Measurements from ENCODE around the gene PADI6. TPM values are rescaled to one million over a fixed set of nuclear protein-coding genes. Genes with fewer than 3 reads are reported as not detected.

Gene PADI6
- total and polyA plus RNA-seq, 2 of the 8 experiments (the other 6 are each of a cell fraction or from before 2014, with no cell fraction given) = not detected

DNA sequence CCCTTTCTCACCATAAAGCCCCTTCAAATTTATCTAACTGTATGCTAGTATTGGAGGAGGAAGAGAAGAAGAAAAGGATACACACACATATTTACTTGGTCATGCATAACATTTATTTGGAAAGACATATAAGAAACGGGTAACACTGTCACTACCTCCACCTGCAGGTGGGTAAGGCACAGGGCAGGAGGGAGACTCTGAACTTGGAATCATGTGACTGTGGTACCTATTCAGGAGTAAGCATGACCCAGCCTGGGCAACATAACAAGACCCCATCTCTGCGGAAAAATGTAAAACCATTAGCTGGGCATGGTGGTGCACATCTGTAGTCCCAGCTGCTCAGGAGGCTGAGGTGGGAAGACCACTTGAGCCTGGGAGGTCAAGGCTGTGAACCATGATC is 1.4 kb upstream of the PADI6 start:
- FAIRE-seq (peak; percentile 89), DNase-seq (ENCODE audit: low read depth in 1 of 2, low spot score in 2 of 2) (no peak)
- Histone ChIP-seq H3K23ac (ENCODE audit: insufficient read length) (no peak overlapping the region), H3K56ac (replicated peaks; ENCODE audit: insufficient read length, low read depth, low read length) (no peak overlapping the region), H4K5ac (ENCODE audit: insufficient read length, low read depth, low read length) (no peak overlapping the region), H3K14ac (ENCODE audit: insufficient read length) (no peak overlapping the region), H4K8ac (ENCODE audit: extremely low read depth, insufficient read depth, low read length) (no peak overlapping the region; the same call in 1 of the 2 replicates), H4K20me1 (replicated peaks in 1 of 2; ENCODE audit: control insufficient read depth in 1 of 2, insufficient read depth in 2 of 2, low read length in 2 of 2) (no peaks in the 10 kb centered on the region), H3K4me1 (replicated peaks in 1 of 4; ENCODE audit: control insufficient read depth in 3 of 4, insufficient read depth in 4 of 4, low read length in 3 of 4) (peaks cover 0 to 2% (median 0%) of the 10 kb centered on the region in 4 experiments; a peak in 1 of 7 replicates), H3K4me2 (ENCODE audit: insufficient read depth in 1 of 2, low read depth in 2 of 2, low read length in 2 of 2) (no peak overlapping the region), H3K79me2 (ENCODE audit: control insufficient read depth in 1 of 2, insufficient read depth in 2 of 2, low read length in 2 of 2) (no peaks in the 10 kb centered on the region), H2BK5ac (ENCODE audit: low read depth, low read length) (no peak overlapping the region), H3K79me1 (ENCODE audit: low read depth, low read length) (no peaks in the 10 kb centered on the region), H4K91ac (replicated peaks; ENCODE audit: insufficient read length, low read length) (no peak overlapping the region), H2BK120ac (replicated peaks; ENCODE audit: low read depth, low read length) (no peak overlapping the region), H2AFZ (ENCODE audit: low read length) (no peak overlapping the region), H3K9me3 (ENCODE audit: insufficient read depth in 2 of 2, low read depth in 1 of 2, low read length in 1 of 2) (no peaks in the 10 kb centered on the region), H3K27me3 (replicated peaks in 1 of 4; ENCODE audit: control insufficient read depth in 3 of 4, extremely low read depth in 1 of 4, insufficient read depth in 3 of 4, low read length in 3 of 4) (no peaks in the 10 kb centered on the region; a peak in 1 of 7 replicates), H2AK5ac (ENCODE audit: low read depth, low read length) (no peak overlapping the region), H2BK15ac (ENCODE audit: low read length) (no peak overlapping the region), H2BK12ac (ENCODE audit: low read depth, low read length) (no peak overlapping the region; the same call in 1 of the 2 replicates), H3K18ac (ENCODE audit: extremely low read depth, low read length) (no peak overlapping the region), H3K27ac (ENCODE audit: low read depth, low read length) (no peak overlapping the region), H3K9ac (replicated peaks in 1 of 4; ENCODE audit: extremely low read depth in 1 of 4, low read depth in 3 of 4, low read length in 3 of 4) (no peak overlapping the region), H3K23me2 (ENCODE audit: low read depth, low read length) (no peaks in the 10 kb centered on the region), H2BK20ac (ENCODE audit: low read length) (no peak overlapping the region), H3K4me3 (ENCODE audit: extremely low read depth in 1 of 4, insufficient read depth in 2 of 4, low read depth in 3 of 4, low read length in 4 of 4) (no peak overlapping the region), H3K4ac (replicated peaks; ENCODE audit: insufficient read length, low read depth, low read length) (no peak overlapping the region), H3K36me3 (ENCODE audit: control insufficient read depth in 2 of 4, insufficient read depth in 4 of 4, low read length in 3 of 4) (no peaks in the 10 kb centered on the region)
- 75% methylated on average over 2 of the region's 2 CpGs; no CpG with 5 or more reads in 1 of the 2 experiments for WGBS, 2 experiments (ENCODE audit: extremely low coverage in 1 of 2, insufficient coverage in 1 of 2, insufficient read length in 1 of 2, insufficient replicate concordance in 2 of 2, low coverage in 1 of 2, low lambda C conversion rate in 2 of 2, missing lambda C conversion rate in 1 of 2)
- CTCF ChIA-PET (ENCODE audit: partially characterized antibody) = interaction anchor here (0.7 to 4.2 kb wide), 29 partner anchors 9 to 310 kb away, joined by 3 to 28 read pairs (median 5); no protein-coding TSS in a partner anchor
- POLR2A ChIA-PET (ENCODE audit: partially characterized antibody) = interaction anchor here (0.6 to 1.7 kb wide), 4 partner anchors 8 to 671 kb away, joined by 3 to 4 read pairs (median 3); no protein-coding TSS in a partner anchor
